Superior temporal gyrus (tissue), 1 donor: ENCODE measurements around the gene SIDT1.

Experiments
- DNase-seq: peaks from one replicate; pipeline ENCODE4 v3.0.0-alpha.2; 2016; ENCODE audit errors: extremely low spot score

SIDT1 gene

GRCh38 chr3:113531826-113532697 lies at the start of gene SIDT1:
Gene SIDT1, plus strand, starts transcription at chr3:113532555. Its CDS starts 467 bp downstream, at chr3:113533022.
- peak; percentile 58 for DNase-seq

DNA sequence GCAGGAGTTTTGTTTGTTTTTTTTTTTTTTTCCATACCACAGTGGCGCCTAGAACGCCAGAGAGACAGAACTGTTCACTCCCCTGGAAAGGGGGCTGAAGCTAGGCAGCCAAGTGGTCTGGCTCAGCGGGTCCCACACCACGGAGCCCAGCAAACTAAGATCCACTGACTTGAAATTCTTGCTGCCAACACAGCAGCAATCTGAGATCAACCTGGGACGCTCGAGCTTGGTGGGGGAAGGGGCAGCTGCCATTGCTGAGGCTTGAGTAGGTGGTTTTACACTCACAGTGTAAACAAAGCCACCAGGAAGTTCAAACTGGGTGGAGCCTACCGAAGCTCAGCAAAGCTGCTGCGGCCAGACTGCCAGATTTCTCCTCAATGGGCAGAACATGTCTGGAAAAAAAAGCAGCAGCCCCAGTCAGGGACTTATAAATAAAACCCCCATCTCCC lies 47.2 kb upstream of the SIDT1 start:
- DNase-seq: no peak

DNA sequence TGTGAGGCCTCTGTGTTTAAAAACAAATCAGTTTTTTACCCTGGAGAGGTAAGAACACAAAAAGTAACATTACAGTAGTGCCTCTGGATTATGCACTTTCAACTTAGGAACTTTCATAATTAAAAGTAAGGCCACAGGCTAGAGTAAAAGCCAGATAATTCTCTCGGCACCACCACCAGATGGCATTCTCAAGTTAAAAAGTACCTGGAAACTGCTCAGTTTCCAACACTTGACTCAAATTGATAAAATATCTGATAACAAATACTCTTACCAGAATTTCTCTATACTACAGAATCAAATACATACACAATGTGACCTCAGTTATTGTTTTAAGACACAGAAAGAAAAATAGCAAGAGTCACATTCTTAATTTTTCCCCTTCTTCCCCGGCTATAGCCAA lies 37.3 kb upstream of the SIDT1 start:
- peak; percentile 65 for DNase-seq

GRCh38 chr3:113496924-113497323 lies 35.4 kb upstream of the SIDT1 start:
- no peak for DNase-seq

GRCh38 chr3:113498221-113499005 lies 33.9 kb upstream of the SIDT1 start:
- DNase-seq: no peak

DNA sequence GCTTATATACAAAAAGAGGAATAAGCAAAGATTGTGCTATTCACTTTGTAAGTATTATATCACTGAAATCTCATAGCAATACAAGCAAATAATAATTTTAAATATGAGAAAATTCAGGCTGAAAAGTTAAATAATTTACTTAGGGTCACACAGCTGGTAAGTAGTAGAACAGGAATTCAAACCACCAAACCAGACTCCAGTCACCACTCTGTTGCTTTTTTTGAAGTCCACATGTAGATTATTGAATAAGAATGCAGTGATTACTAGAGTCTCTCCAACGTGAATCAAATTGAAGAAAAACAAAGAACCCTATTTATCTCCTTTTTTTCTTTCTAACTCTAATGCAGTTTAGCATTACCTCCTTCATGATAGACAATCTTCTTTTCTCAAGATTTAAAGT lies 33.3 kb upstream of the SIDT1 start:
- no peak for DNase-seq

DNA sequence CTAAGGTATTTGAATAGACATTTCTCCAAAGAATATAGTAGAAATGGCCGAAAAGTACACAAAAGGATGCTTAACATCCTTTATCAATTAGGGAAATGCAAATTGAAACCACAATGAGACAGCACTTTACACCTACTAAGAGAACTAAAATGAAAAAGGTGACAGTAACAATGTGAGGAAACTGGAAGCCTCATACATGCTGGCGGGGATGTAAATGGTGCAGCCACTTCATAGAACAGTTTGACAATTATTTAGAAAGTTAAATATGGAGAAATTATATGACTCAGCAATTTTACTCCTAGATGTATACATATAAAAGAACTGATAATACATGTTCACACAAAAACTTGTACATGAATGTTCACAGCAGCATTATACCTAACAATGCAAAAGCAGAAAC lies 30.8 kb upstream of the SIDT1 start:
- DNase-seq: no peak

- DNase-seq: no peak
Measured at GRCh38 chr3:113505867-113506266, 26.5 kb upstream of the SIDT1 start.

GRCh38 chr3:113507501-113508067 lies 24.8 kb upstream of the SIDT1 start:
- DNase-seq: no peak

GRCh38 chr3:113508966-113509365 lies 23.4 kb upstream of the SIDT1 start:
- DNase-seq: no peak

GRCh38 chr3:113514265-113514769 lies 18.0 kb upstream of the SIDT1 start:
- DNase-seq: no peak

- DNase-seq: no peak
Measured at GRCh38 chr3:113516115-113516505, 16.2 kb upstream of the SIDT1 start.

DNA sequence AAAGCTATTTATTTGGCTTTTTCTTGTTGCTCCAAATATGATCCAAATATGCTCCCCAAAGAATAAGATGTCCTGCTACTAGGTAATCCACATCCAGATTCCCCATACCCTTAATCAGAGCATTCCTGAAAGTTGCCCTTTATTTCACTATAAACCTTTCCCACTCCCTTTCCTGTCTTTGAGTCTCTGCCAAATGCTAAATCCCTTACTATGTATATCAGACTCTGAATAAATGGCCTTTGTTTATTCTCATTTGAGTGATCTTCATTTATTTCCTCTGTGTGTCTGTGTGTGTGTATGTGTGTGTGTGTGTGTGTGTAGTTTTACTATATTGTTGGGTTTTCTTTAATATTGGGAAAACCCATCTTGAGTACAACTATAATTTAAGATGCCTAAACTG lies 10.4 kb upstream of the SIDT1 start:
- DNase-seq: no peak

DNA sequence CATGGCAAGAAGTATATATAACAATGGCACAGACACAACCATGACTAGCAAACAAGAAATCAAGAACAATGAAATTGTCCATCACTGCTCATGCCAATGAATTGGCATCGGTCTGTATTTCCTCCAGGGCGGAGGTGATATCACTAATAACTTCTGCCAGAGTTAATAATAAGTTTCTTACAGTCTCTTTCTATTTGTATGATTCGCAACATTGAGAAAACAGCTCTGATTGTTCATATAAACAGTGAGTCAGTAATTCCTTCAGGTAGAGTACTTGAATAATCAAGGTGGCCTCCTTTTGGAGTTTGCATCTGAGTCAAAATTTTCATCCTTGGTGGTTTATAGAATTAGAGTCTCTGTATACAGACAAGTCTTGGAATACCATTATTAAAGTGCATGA lies 9.1 kb upstream of the SIDT1 start:
- no peak for DNase-seq

GRCh38 chr3:113532698-113533533 lies 561 bp downstream of the SIDT1 start:
- no peak for DNase-seq

GRCh38 chr3:113533534-113533892 lies 1.2 kb downstream of the SIDT1 start:
- DNase-seq: peak; percentile 45

DNA sequence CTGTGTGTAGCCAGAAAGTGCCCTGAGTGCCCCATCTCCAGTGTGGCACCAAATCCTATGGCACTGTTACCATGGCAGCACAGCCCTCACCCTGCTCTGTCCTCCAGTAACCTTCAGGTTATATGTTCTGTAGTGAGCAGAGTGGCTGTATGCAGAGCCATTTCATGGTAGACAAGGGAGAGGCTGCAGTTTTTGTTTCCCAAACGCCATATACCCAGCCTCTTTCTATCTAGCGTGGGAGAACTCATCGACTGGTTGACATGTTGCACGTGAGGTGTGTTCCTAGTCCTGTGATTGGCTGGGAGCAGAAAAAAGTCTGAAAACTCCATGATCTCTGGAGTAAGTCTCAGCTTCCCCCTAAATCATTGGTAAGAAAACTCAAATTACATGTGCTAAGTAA lies 2.0 kb downstream of the SIDT1 start:
- peak; percentile 44 for DNase-seq

GRCh38 chr3:113535898-113536297 lies 3.5 kb downstream of the SIDT1 start:
- DNase-seq: no peak

- no peak for DNase-seq
Measured at GRCh38 chr3:113536627-113537101, 4.3 kb downstream of the SIDT1 start.

GRCh38 chr3:113537155-113537554 lies 4.8 kb downstream of the SIDT1 start:
- DNase-seq: no peak

- DNase-seq: no peak
Measured at GRCh38 chr3:113541519-113541918, 9.2 kb downstream of the SIDT1 start.
